ENCODE measurements around the gene AUTS2.

GRCh38 chr7:69907720-69908119, 309.4 kb downstream of the AUTS2 start:
- TF ChIP-seq FOXM1 (IDR thresholded peaks at IDR 0.05; ENCODE audit: borderline replicate concordance) (no peak), TARDBP (IDR thresholded peaks at IDR 0.05) (no peak), BHLHE40 (IDR thresholded peaks at IDR 0.05; ENCODE audit: borderline replicate concordance) (no peak), ZNF384 (IDR thresholded peaks at IDR 0.05) (no peak), SP1 (IDR thresholded peaks at IDR 0.05) (no peak), ARNT (IDR thresholded peaks at IDR 0.05) (no peak), FOXA1 (IDR thresholded peaks at IDR 0.05) (peak; percentile 81), HDGF (IDR thresholded peaks at IDR 0.05; ENCODE audit: borderline replicate concordance) (no peak), NFRKB (IDR thresholded peaks at IDR 0.05) (no peak), ELF4 (IDR thresholded peaks at IDR 0.05) (no peak)
- TF ChIP-seq, protein P1, sequence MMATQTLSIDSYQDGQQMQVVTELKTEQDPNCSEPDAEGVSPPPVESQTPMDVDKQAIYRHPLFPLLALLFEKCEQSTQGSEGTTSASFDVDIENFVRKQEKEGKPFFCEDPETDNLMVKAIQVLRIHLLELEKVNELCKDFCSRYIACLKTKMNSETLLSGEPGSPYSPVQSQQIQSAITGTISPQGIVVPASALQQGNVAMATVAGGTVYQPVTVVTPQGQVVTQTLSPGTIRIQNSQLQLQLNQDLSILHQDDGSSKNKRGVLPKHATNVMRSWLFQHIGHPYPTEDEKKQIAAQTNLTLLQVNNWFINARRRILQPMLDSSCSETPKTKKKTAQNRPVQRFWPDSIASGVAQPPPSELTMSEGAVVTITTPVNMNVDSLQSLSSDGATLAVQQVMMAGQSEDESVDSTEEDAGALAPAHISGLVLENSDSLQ (IDR thresholded peaks at IDR 0.05): peak; percentile 47; the same call in 1 of the 2 replicates
